Activated naive CD8-positive, alpha-beta T cell treated with anti-CD3 and anti-CD28 coated beads, Interleukin-2, amount 50 U/mL, for 16 hours (primary cell): ENCODE data around the gene CD177.
"Not testable (repeated sequence)": the region's sequence is repeated elsewhere in the genome, so short reads cannot be mapped to it uniquely, and the experiment has no call there.

Source experiments
- DNase-seq: peaks from one replicate; pipeline ENCODE4 v3.0.0-alpha.2; 2020; ENCODE audit warnings: low read depth, low spot score

Gene CD177

GRCh38 chr19:43380771-43381386, 27.4 kb downstream of the CD177 start:
- no peak for DNase-seq

- not testable (repeated sequence) for DNase-seq
Observed at GRCh38 chr19:43382586-43383216, 29.2 kb downstream of the CD177 start.

GRCh38 chr19:43383254-43383653, 29.8 kb downstream of the CD177 start:
- DNase-seq = not testable (repeated sequence)

GRCh38 chr19:43383759-43384158, 30.3 kb downstream of the CD177 start:
- not testable (repeated sequence) for DNase-seq

GRCh38 chr19:43390903-43391551, 37.5 kb downstream of the CD177 start:
- DNase-seq = not testable (repeated sequence)

GRCh38 chr19:43391552-43391935, 38.1 kb downstream of the CD177 start:
- not testable (repeated sequence) for DNase-seq

- not testable (repeated sequence) for DNase-seq
Observed at GRCh38 chr19:43393501-43393900, 40.0 kb downstream of the CD177 start.

GRCh38 chr19:43395561-43395960, 42.1 kb downstream of the CD177 start:
- DNase-seq = no peak

GRCh38 chr19:43406297-43406696, 52.8 kb downstream of the CD177 start:
- no peak for DNase-seq

- DNase-seq = no peak
Observed at GRCh38 chr19:43407416-43408005, 54.0 kb downstream of the CD177 start.

- DNase-seq = no peak
Observed at GRCh38 chr19:43408043-43408442, 54.6 kb downstream of the CD177 start.

- no peak for DNase-seq
Observed at GRCh38 chr19:43409415-43409814, 55.9 kb downstream of the CD177 start.

GRCh38 chr19:43412441-43412840, 59.0 kb downstream of the CD177 start:
- DNase-seq = no peak
